IPS-NIHi7 (cell line): ENCODE measurements around the gene SENP5.
A peak's percentile ranks its signal among the peaks of the same experiment; 100 is the strongest.

Experiments
- DNase-seq: peaks from one replicate; pipeline ENCODE4 v3.0.0; 2012; ENCODE audit warnings: mixed read lengths; ENCODE audit errors: extremely low spot score

The SENP5 gene

DNA sequence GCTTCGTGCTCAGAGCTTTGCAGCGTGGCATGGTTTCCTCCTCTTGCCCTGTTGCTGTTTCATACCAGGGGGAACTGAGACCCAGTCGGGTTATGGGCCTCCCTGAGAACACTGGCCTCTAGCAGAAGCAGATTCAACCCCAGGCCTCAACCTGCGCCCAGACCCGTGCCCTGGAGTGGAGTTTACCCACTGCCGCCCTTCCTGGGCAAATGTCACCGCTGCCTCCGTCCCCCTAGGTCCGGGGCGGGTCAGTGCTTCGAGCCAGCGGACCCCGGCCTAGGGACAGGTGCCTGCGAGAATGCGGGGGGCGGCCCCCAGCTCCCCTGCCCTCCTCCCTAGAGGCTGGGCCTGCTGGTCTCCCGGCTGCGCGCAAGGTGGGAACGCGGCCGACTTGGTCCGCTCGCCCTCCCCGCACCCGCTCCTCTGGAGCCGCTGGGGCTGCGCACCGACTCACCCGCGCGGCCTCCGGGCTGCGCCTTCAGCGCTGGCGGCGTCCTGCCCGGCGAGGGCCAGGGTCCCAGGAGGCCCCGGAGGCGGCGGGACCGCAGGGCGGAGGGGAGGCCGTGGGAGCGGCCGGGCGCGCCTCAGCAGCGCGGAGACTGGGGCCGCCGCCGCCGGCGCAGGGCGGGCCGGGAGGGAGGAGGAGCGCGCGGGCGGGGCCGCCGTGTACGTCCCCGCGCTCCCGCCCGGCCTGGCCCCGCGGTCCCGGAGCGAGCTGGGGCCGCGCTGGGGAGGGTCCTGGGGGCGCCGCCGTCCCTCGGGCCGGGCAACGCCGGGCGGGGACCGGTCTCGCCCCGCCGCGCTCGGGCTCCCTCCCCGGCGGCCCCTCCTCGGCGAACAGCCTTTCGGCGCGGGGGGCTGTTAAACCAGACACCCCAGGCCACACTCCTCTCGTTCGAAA lies 100.8 kb downstream of the SENP5 start, which contains the start of gene PIGZ:
TSS of gene PIGZ (minus strand) at position 601 of the 901 bp plus-strand sequence. CDS start 16,802 bp downstream, outside the sequence.
- DNase-seq, result no peak

- no peak for DNase-seq
Observed at GRCh38 chr3:196969134-196969659, 101.5 kb downstream of the SENP5 start.

- DNase-seq, result peak; percentile 91
Observed at GRCh38 chr3:196969660-196970546, 102.2 kb downstream of the SENP5 start.

GRCh38 chr3:196970547-196971093 lies 102.9 kb downstream of the SENP5 start:
- no peak for DNase-seq

DNA sequence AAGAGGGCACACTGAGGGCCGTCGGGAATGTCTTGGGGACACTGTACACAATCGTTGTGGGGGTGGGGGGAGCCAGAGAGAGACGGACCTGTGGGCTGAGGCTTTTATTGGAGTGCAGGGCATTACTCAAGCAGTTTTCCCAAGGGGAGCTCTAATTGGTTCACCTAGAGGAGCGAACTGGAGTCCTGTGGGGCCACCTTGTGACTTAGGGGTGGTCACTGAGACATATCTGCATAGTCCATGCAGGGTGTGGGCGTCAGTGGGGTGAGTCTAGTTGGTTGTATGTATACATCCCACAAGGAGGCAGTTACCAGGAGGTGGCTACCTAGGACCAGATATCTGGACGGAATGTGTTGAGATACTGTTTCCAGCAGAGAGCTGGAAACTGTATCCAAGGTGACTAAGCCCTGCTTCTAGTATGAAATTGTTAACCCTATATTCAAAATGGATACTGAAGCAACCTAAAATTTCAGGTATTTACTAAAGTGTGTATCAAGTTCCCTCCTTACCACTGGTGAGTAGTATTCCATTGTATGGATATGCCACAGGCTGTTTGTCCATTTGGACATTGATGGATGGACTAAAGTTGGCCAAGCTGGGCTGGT lies 103.5 kb downstream of the SENP5 start:
- no peak for DNase-seq

DNA sequence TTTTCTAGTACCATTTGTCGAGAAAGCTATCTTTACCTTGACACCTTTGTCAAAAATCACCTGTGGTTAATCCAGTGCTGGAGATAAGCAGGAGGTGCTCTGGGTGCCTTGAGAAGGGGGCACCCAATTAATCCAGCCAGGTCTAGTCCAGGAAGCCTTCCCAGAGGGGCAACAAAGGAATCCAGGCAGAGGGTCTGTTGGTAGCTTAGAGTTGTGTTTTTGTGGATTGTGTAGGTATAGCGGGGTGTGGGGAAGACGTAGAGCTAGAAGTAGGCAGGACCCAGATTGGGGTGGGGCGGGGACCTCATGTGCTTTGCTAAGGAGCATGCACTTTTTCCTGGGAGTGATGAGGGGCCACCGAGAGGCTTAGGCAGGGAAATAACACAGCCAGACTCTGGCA lies 106.9 kb downstream of the SENP5 start:
- DNase-seq, result no peak

DNA sequence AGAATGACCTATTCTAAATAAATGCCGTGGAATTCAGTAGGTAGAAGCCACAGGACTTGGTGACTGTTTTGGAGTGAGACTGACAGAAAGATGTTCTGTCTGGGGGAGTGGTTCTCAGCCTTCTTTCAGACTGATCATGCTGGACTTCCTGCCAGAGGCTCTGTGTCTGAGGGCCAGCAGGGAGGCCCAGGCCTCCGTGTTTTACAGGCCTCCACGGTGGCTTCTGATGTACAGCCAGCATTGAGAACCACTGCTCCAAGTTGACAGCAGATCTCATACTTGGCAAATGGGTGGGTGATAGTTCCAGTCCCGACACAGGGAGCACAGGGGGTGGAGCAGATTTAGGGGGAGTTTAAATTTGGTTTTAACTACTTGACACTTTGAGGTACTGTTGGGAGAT lies 107.6 kb downstream of the SENP5 start:
- DNase-seq, result no peak

DNA sequence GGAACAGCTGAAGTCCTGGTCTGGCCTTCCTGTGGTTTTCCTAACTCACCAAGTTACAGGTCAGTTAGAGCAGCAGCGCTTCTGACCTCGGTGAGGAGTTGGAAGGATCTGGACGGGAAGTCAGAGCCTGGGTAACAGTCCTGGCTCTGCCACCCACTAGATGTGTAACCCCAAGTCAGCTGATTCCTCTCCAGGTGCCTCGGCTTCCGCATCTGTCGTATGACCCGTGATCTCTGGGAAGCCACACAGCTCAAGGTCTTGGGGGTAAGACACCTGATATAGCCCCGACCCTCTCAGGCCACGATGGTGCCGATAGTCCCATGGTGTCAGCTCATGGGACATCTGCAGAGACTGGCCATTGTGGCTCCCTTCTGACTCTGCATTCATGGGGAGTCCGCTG lies 109.2 kb downstream of the SENP5 start:
- no peak for DNase-seq

GRCh38 chr3:196979545-196979944 lies 111.8 kb downstream of the SENP5 start:
- no peak for DNase-seq

DNA sequence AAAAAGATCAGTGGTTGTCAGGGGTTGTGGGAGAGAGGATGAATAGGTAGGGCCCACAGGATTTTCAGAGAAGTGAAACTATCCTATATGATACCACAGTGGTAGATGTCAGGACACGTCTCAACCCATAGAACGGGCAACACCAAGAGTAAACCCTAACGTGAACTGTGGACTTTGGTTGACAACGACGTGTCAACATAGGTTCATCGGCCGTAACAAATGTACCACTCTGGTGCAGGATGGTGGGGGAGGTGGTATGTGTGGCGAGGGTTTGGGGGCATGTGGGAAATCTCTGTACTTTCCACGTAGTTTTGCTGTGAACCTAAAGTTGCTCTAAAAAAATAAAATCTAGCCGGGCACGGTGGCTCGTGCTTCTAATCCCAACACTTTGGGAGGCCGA lies 113.9 kb downstream of the SENP5 start:
- DNase-seq, result no peak

- no peak for DNase-seq
Observed at GRCh38 chr3:196983186-196983585, 115.5 kb downstream of the SENP5 start.
